ENCODE measurements around the gene KRT6B. TPM values are rescaled to one million over a fixed set of nuclear protein-coding genes. Genes with fewer than 3 reads are reported as not detected.
"Not testable (repeated sequence)": the region's sequence is repeated elsewhere in the genome, so short reads cannot be mapped to it uniquely, and the experiment has no call there.

The KRT6B gene
- total RNA-seq, 1 experiment from 2014 or later = not detected

DNA sequence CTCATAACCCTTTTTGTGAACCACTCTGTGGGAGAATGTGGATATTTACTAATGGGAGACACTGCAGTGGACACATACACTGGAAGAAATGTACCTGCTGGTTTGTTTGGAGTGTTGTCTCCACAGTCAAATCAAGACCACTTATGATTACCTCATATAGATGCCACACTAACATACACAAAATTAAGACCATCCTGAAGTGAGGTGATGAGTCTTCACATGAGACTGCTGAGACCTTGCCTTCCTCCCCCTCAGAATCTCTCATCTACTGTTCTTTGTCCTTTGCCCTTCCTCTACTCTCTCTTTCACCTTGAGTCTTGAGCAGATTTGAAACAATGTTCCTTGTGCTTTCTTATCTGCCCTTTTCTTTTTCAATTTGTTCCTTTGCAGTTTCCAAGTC, 36.8 kb upstream of the KRT6B start:
- intact Hi-C loops (cut with micrococcal nuclease; ENCODE audit: unreplicated experiment) = no loop called here
- POLR2A ChIA-PET (ENCODE audit: low non-redundant PET) = no interaction called here

DNA sequence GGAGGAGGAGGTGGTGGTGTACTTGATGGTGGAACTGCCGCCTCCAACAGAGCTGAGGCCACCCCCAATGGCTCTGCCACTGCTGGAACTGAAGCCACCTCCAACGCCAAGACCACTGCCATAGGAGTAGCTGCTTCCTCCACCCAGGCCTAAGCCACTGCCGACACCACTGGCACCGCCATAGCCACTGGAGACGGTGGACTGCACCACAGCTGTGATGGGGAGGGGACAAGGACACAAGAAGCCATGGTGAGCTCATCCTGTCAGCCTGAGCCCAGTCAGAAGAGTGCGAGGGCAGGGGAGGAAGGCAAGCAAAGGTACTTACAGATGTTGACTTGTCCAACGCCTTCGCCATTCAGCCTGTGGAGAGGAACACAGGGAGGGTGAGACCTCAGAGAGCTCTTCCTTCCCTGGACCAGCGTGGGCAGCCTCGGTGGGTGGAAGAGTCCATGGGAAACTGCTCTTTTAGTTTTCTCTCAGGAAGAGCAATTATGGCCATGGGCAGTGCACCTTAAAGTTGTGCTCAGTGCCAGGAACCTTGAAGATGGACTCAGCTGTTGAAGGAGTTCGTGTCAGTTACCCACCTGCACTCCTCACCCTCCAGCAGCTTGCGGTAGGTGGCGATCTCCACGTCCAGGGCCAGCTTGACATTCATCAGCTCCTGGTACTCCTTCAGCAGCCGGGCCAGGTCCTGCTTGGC, 35.9 kb upstream of the KRT6B start:
- H3K4me1 ChIP-seq (ENCODE audit: insufficient read depth, low read length, poor library complexity, severe bottlenecking); H3K36me3 ChIP-seq (ENCODE audit: insufficient read depth, low read length, poor library complexity, severe bottlenecking); intact Hi-C loops (cut with micrococcal nuclease; ENCODE audit: unreplicated experiment); H3K27ac ChIP-seq (ENCODE audit: low read depth, low read length, poor library complexity, severe bottlenecking); BruUV-seq (replicated peaks); CTCF ChIA-PET; H3K4me3 ChIP-seq (ENCODE audit: low read depth, low read length, poor library complexity, severe bottlenecking); POLR2A ChIA-PET (ENCODE audit: low non-redundant PET); DNase-seq (ENCODE audit: low spot score): not testable (repeated sequence)
- Histone ChIP-seq H3K9me3 (ENCODE audit: low read depth, low read length, poor library complexity, severe bottlenecking) (peaks cover 12% of the 10 kb centered on the region), H3K27me3 (replicated peaks; ENCODE audit: insufficient read depth, low read depth, low read length, poor library complexity) (peaks cover 47% of the 10 kb centered on the region)

More for the DNA sequence above, 36.8 kb upstream of the KRT6B start:
- TF ChIP-seq, protein P1, sequence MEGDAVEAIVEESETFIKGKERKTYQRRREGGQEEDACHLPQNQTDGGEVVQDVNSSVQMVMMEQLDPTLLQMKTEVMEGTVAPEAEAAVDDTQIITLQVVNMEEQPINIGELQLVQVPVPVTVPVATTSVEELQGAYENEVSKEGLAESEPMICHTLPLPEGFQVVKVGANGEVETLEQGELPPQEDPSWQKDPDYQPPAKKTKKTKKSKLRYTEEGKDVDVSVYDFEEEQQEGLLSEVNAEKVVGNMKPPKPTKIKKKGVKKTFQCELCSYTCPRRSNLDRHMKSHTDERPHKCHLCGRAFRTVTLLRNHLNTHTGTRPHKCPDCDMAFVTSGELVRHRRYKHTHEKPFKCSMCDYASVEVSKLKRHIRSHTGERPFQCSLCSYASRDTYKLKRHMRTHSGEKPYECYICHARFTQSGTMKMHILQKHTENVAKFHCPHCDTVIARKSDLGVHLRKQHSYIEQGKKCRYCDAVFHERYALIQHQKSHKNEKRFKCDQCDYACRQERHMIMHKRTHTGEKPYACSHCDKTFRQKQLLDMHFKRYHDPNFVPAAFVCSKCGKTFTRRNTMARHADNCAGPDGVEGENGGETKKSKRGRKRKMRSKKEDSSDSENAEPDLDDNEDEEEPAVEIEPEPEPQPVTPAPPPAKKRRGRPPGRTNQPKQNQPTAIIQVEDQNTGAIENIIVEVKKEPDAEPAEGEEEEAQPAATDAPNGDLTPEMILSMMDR (conservative IDR thresholded peaks at IDR 0.05; ENCODE audit: low read depth, low read length) = no peak
- no peak for TF ChIP-seq EZH2 (IDR thresholded peaks at IDR 0.05; ENCODE audit: borderline replicate concordance, low read depth, low read length, poor library complexity, severe bottlenecking)
- no TSS peak for BruUV-seq (replicated peaks)
- Histone ChIP-seq H3K27ac (ENCODE audit: low read depth, low read length, poor library complexity, severe bottlenecking) (no peak overlapping the region), H3K27me3 (replicated peaks; ENCODE audit: insufficient read depth, low read depth, low read length, poor library complexity) (peaks cover 42% of the 10 kb centered on the region), H3K9me3 (ENCODE audit: low read depth, low read length, poor library complexity, severe bottlenecking) (peaks cover 12% of the 10 kb centered on the region), H3K4me3 (ENCODE audit: low read depth, low read length, poor library complexity, severe bottlenecking) (no peak overlapping the region), H3K4me1 (ENCODE audit: insufficient read depth, low read length, poor library complexity, severe bottlenecking) (no peaks in the 10 kb centered on the region), H3K36me3 (ENCODE audit: insufficient read depth, low read length, poor library complexity, severe bottlenecking) (no peaks in the 10 kb centered on the region)
- DNase-seq (ENCODE audit: low spot score) = no peak
- CTCF ChIA-PET = no interaction called here

DNA sequence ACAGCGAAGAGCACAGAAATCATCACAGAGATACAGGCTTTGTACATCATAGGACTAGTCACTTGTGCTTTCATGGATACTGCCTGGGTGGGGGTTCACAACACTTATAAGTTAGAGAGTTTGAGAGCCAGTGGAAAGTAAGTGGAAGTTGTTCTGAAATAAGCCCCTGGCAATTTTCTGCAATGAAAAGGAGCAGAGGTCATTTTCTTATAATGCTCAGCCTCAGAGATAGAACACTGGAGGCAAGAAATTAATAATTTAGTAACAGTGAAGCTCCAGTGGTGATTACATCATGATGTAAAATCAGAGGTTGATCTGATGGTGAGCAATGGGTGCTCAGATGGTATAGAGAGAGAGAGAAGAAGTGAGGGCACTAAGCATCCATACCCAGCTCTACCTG, 35.3 kb upstream of the KRT6B start:
- ChIA-PET POLR2A (ENCODE audit: low non-redundant PET) (no interaction called here), CTCF (no interaction called here)
- H3K4me3 ChIP-seq (ENCODE audit: low read depth, low read length, poor library complexity, severe bottlenecking) = no peak overlapping the region
- DNase-seq (ENCODE audit: low spot score) = no peak
- no peaks in the 10 kb centered on the region for H3K36me3 ChIP-seq (ENCODE audit: insufficient read depth, low read length, poor library complexity, severe bottlenecking)
- no peak overlapping the region for H3K27ac ChIP-seq (ENCODE audit: low read depth, low read length, poor library complexity, severe bottlenecking)
- peaks cover 48% of the 10 kb centered on the region for H3K27me3 ChIP-seq (replicated peaks; ENCODE audit: insufficient read depth, low read depth, low read length, poor library complexity)
- no TSS peak for BruUV-seq (replicated peaks)
- intact Hi-C loops (cut with micrococcal nuclease; ENCODE audit: unreplicated experiment) = no loop called here
- peaks cover 12% of the 10 kb centered on the region for H3K9me3 ChIP-seq (ENCODE audit: low read depth, low read length, poor library complexity, severe bottlenecking)
- no peaks in the 10 kb centered on the region for H3K4me1 ChIP-seq (ENCODE audit: insufficient read depth, low read length, poor library complexity, severe bottlenecking)
- no peak for TF ChIP-seq EZH2 (IDR thresholded peaks at IDR 0.05; ENCODE audit: borderline replicate concordance, low read depth, low read length, poor library complexity, severe bottlenecking)
- TF ChIP-seq, protein P1 (conservative IDR thresholded peaks at IDR 0.05; ENCODE audit: low read depth, low read length) = no peak
